Activated effector memory CD4-positive, alpha-beta T cell treated with anti-CD3 and anti-CD28 coated beads, Interleukin-2, amount 50 U/mL, for 16 hours (primary cell): ENCODE data around the gene RUNX1.

Source experiments
- DNase-seq: peaks from one replicate; pipeline ENCODE4 v3.0.0-alpha.2; 2020

The RUNX1 gene

GRCh38 chr21:34840693-34841092 is 208.4 kb downstream of the RUNX1 start:
- DNase-seq, result no peak

GRCh38 chr21:34838956-34839820 is 209.9 kb downstream of the RUNX1 start:
- DNase-seq, result no peak

- no peak for DNase-seq
These were observed 212.1 kb downstream of the RUNX1 start for GRCh38 chr21:34836933-34837505.

- DNase-seq, result peak; percentile 74
These were observed 212.8 kb downstream of the RUNX1 start for GRCh38 chr21:34836103-34836932.

GRCh38 chr21:34835526-34835925 is 213.6 kb downstream of the RUNX1 start:
- DNase-seq, result no peak

- no peak for DNase-seq
These were observed 214.1 kb downstream of the RUNX1 start for GRCh38 chr21:34834852-34835501.

GRCh38 chr21:34834290-34834689 is 214.8 kb downstream of the RUNX1 start:
- no peak for DNase-seq

- DNase-seq, result no peak
These were observed 215.6 kb downstream of the RUNX1 start for GRCh38 chr21:34833465-34833864.

- no peak for DNase-seq
These were observed 218.5 kb downstream of the RUNX1 start for GRCh38 chr21:34830386-34831170.

GRCh38 chr21:34827445-34828235 is 221.5 kb downstream of the RUNX1 start:
- DNase-seq, result no peak

GRCh38 chr21:34826836-34827235 is 222.3 kb downstream of the RUNX1 start:
- DNase-seq, result no peak

GRCh38 chr21:34825948-34826548 is 223.1 kb downstream of the RUNX1 start:
- no peak for DNase-seq

- DNase-seq, result no peak
These were observed 224.0 kb downstream of the RUNX1 start for GRCh38 chr21:34825101-34825500.

GRCh38 chr21:34824314-34824713 is 224.8 kb downstream of the RUNX1 start:
- DNase-seq, result no peak

GRCh38 chr21:34822942-34823341 is 226.2 kb downstream of the RUNX1 start:
- no peak for DNase-seq

GRCh38 chr21:34822168-34822567 is 226.9 kb downstream of the RUNX1 start:
- no peak for DNase-seq

GRCh38 chr21:34821717-34822116 is 227.4 kb downstream of the RUNX1 start:
- no peak for DNase-seq

- DNase-seq, result no peak
These were observed 229.1 kb downstream of the RUNX1 start for GRCh38 chr21:34820051-34820450.

- DNase-seq, result no peak
These were observed 229.6 kb downstream of the RUNX1 start for GRCh38 chr21:34819357-34819999.

GRCh38 chr21:34818662-34819158 is 230.4 kb downstream of the RUNX1 start:
- DNase-seq, result no peak
